SK-N-SH (cell line): ENCODE data around the gene ZBTB16. TPM values are rescaled to one million over a fixed set of nuclear protein-coding genes. Genes with fewer than 3 reads are reported as not detected.

ENCODE experiments used
- CTCF ChIA-PET: fragments of 300-600, 350-600 bp; formaldehyde crosslinking; extraction: SDS; loops from one replicate; lab custom pipeline; 2021; lab: Yijun Ruan, JAX
- POLR2A ChIA-PET: fragments of 350-600 bp; sonication (Branson Sonifier 250); formaldehyde crosslinking; extraction: SDS; loops from one replicate; lab custom pipeline; 2020; ENCODE audit warnings: antibody characterized with exemption, inconsistent platforms; lab: Yijun Ruan, JAX
- DNase-seq: peaks from one replicate; pipeline ENCODE4 v3.0.0; 2012
- H2AFZ ChIP-seq: fragments of 200-600 bp; sonication (generic); 2 replicates; pipeline ENCODE4 v1.8.1; 2016; ENCODE audit warnings: antibody characterized with exemption, mild to moderate bottlenecking, low read depth
- H3F3A ChIP-seq: fragments of 200-600 bp; sonication (generic); replicated peaks from 2 replicates; pipeline ENCODE3; 2016; ENCODE audit warnings: antibody characterized with exemption, mild to moderate bottlenecking; ENCODE audit not compliant: insufficient read depth
- H3K27ac ChIP-seq, 2 experiments: fragments of 200-500 bp in 1 of 2; fragments of 200-600 bp in 1 of 2; sonication (Bioruptor generic) in 1 of 2; sonication (generic), shearing (Covaris generic) in 1 of 2; 2 replicates each; pipeline versions ENCODE4 v1.5.1 to v1.6.1; 2014 to 2016; ENCODE audit warnings: low read depth in 2 of 2, inconsistent platforms in 1 of 2, low read length in 1 of 2, mild to moderate bottlenecking in 1 of 2, mixed read lengths in 1 of 2
- H3K27me3 ChIP-seq: fragments of 200-600 bp; sonication (generic), shearing (Covaris generic); 2 replicates; pipeline ENCODE4 v1.6.1; 2016; ENCODE audit warnings: mixed run types; ENCODE audit not compliant: insufficient read depth
- H3K36me3 ChIP-seq, 2 experiments: fragments of 200-500 bp in 1 of 2; fragments of 200-600 bp in 1 of 2; sonication (Bioruptor generic) in 1 of 2; sonication (generic) in 1 of 2; replicated peaks in 1 of 2; 2 replicates each; pipeline versions ENCODE3 to v1.5.1; 2014 to 2016; ENCODE audit warnings: low read length in 1 of 2, mild to moderate bottlenecking in 1 of 2; ENCODE audit not compliant: insufficient read depth in 2 of 2, control insufficient read depth in 1 of 2
- H3K4me1 ChIP-seq, 2 experiments: fragments of 200-500 bp in 1 of 2; fragments of 200-600 bp in 1 of 2; sonication (Bioruptor generic) in 1 of 2; sonication (generic), shearing (Covaris generic) in 1 of 2; 2 replicates each; pipeline versions ENCODE4 v1.5.1 to v1.6.1; 2014 to 2016; ENCODE audit warnings: low read depth in 1 of 2, low read length in 1 of 2, mixed run types in 1 of 2; ENCODE audit not compliant: insufficient read depth in 2 of 2, control insufficient read depth in 1 of 2
- H3K4me2 ChIP-seq: fragments of 200-600 bp; sonication (generic), shearing (Covaris generic); 2 replicates; pipeline ENCODE4 v1.6.1; 2017; ENCODE audit warnings: mixed run types
- H3K4me3 ChIP-seq, 2 experiments: fragments of 200-500 bp in 1 of 2; fragments of 200-600 bp in 1 of 2; sonication (Bioruptor generic) in 1 of 2; sonication (generic), shearing (Covaris generic) in 1 of 2; 2 replicates each; pipeline versions ENCODE4 v1.5.1 to v1.8.1; 2014 to 2016; ENCODE audit warnings: low read depth in 2 of 2, inconsistent platforms in 1 of 2, low read length in 1 of 2, mild to moderate bottlenecking in 1 of 2, mixed read lengths in 1 of 2, moderate library complexity in 1 of 2
- H3K79me2 ChIP-seq: fragments of 200-600 bp; sonication (generic); 2 replicates; pipeline ENCODE4 v1.8.1; 2017; ENCODE audit warnings: mild to moderate bottlenecking; ENCODE audit not compliant: insufficient read depth
- H3K9ac ChIP-seq: fragments of 200-600 bp; sonication (generic); 2 replicates; pipeline ENCODE4 v1.6.1; 2017; ENCODE audit warnings: mixed run types
- H3K9me2 ChIP-seq: fragments of 200-600 bp; sonication (generic); 2 replicates; pipeline ENCODE4 v1.6.1; 2017; ENCODE audit warnings: mixed run types
- H3K9me3 ChIP-seq: fragments of 200-600 bp; sonication (generic); 2 replicates; pipeline ENCODE4 v1.6.1; 2017; ENCODE audit warnings: mixed run types, mild to moderate bottlenecking, moderate library complexity
- H4K20me1 ChIP-seq: fragments of 200-600 bp; sonication (generic); 2 replicates; pipeline ENCODE4 v1.6.1; 2017; ENCODE audit warnings: mild to moderate bottlenecking, mixed run types; ENCODE audit not compliant: insufficient read depth
- CHD2 ChIP-seq: fragments of 150-350 bp; IDR thresholded peaks from 2 replicates; pipeline ENCODE4 v1.6.1; 2018; ENCODE audit warnings: low read length; ENCODE audit not compliant: partially characterized antibody
- ELF1 ChIP-seq: IDR thresholded peaks from 2 replicates; pipeline ENCODE4 v1.4.0; 2012
- EZH2phosphoT487 ChIP-seq: fragments of 200-600 bp; sonication (generic); IDR thresholded peaks from 2 replicates; pipeline ENCODE4 v1.6.1; 2017; ENCODE audit warnings: low read depth, mixed run types, mild to moderate bottlenecking, antibody characterized with exemption, moderate library complexity, borderline replicate concordance
- FOSL2 ChIP-seq: IDR thresholded peaks from 2 replicates; pipeline ENCODE4 v1.4.0; 2012; ENCODE audit warnings: low read depth, mild to moderate bottlenecking, moderate library complexity, borderline replicate concordance
- GATA2 ChIP-seq: sonication (generic); formaldehyde crosslinking; IDR thresholded peaks from 2 replicates; pipeline ENCODE4 v1.5.0; 2020; ENCODE audit warnings: mild to moderate bottlenecking, missing genetic modification reagents
- JUND ChIP-seq: IDR thresholded peaks from 2 replicates; pipeline ENCODE4 v1.4.0; 2012
- RAD21 ChIP-seq: IDR thresholded peaks from 2 replicates; pipeline ENCODE4 v1.6.1; 2012; ENCODE audit warnings: mild to moderate bottlenecking, low read length
- RCOR1 ChIP-seq: fragments of 150-350 bp; IDR thresholded peaks from 2 replicates; pipeline ENCODE4 v1.6.1; 2017; ENCODE audit warnings: antibody characterized with exemption, low read length
- RFX5 ChIP-seq: IDR thresholded peaks from 2 replicates; pipeline ENCODE4 v1.6.1; 2012; ENCODE audit warnings: mild to moderate bottlenecking, improper control_type of control experiment, low read length
- RXRA ChIP-seq: IDR thresholded peaks from 2 replicates; pipeline ENCODE4 v1.4.0; 2012; ENCODE audit warnings: low read depth, mild to moderate bottlenecking, borderline replicate concordance
- SIN3A ChIP-seq: IDR thresholded peaks from 2 replicates; pipeline ENCODE4 v1.6.1; 2012; ENCODE audit warnings: low read depth, mild to moderate bottlenecking, low read length, moderate library complexity, borderline replicate concordance
- SMC3 ChIP-seq: IDR thresholded peaks from 2 replicates; pipeline ENCODE4 v1.6.1; 2012; ENCODE audit warnings: low read depth, low read length, improper control_type of control experiment
- TEAD4 ChIP-seq: IDR thresholded peaks from 2 replicates; pipeline ENCODE4 v1.4.0; 2012; ENCODE audit warnings: mild to moderate bottlenecking, borderline replicate concordance; ENCODE audit not compliant: insufficient read depth
- WGBS: methylation state at CpG from one replicate; pipeline ENCODE4 v1.1.6; 2017; ENCODE audit warnings: low lambda C conversion rate; 5-methylcytosine and 5-hydroxymethylcytosine counted together
- polyA plus RNA-seq, 3 experiments: library from polyadenylated mRNA; depleted of rRNA; stranded (reverse); fragments of >200 nt; gene quantifications; 2 replicates each; pipeline ENCODE4 v1.2.3, GENCODE V29; 2012
- TF ChIP-seq, protein P1 (sequence below): IDR thresholded peaks from 2 replicates; pipeline ENCODE4 v1.4.0; 2012; ENCODE audit warnings: low read depth, borderline replicate concordance
- TF ChIP-seq, protein P2 (sequence below): fragments of 200-600 bp; sonication (generic); IDR thresholded peaks from 2 replicates; pipeline ENCODE4 v1.6.1; 2017; ENCODE audit warnings: antibody characterized with exemption, mild to moderate bottlenecking, moderate library complexity
- TF ChIP-seq, protein P3 (sequence below): IDR thresholded peaks from 2 replicates; pipeline ENCODE4 v1.4.0; 2012; ENCODE audit warnings: low read depth
- TF ChIP-seq, protein P4 (sequence below): fragments of 150-350 bp; IDR thresholded peaks from 2 replicates; pipeline ENCODE4 v1.6.1; 2017; ENCODE audit warnings: antibody characterized with exemption, low read length, low read depth, borderline replicate concordance
- TF ChIP-seq, protein P5 (sequence below): IDR thresholded peaks from 2 replicates; pipeline ENCODE4; 2012
- TF ChIP-seq, protein P6 (sequence below): IDR thresholded peaks from 2 replicates; pipeline ENCODE4 v1.6.1; 2012; ENCODE audit warnings: mild to moderate bottlenecking, low read depth, low read length, moderate library complexity

ZBTB16 gene
- polyA plus RNA-seq, 1 of the 3 experiments (the other 2 are of a cell fraction), result not detected

DNA sequence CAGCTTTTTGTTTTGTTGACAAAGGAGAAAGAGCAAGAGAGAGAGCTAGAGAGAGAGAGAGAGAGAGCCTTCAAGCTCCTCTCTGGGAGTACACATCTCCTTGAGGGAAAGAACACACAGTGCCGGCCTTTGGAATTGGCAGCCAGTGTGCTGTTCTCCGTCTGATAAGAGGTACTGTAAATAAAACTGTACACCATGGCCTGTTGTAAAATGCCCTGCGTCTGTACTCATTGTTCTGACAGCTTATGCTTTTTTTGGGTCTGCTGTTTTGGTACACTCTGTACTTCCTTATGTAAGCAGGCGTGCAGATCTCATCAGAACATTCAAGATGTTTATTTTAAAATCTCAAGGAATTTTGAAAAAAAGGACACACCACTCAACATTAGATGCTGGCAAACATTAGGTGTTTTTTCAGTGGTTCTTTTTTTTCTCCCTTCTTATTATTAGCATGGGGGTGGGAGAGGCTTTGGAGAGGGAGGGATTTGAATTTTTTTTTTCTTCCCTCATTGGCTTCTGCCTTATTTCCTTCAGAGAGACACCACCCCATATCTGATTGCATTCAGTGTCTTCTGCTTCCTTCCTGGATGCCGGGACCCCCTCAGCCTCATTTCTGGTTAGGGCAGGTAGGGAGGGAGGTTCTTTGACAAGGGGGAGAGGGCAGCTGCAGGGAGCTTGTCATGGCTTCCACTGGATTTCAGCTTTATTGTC lies 119.9 kb downstream of the ZBTB16 start (continued):
- TF ChIP-seq, protein P1, sequence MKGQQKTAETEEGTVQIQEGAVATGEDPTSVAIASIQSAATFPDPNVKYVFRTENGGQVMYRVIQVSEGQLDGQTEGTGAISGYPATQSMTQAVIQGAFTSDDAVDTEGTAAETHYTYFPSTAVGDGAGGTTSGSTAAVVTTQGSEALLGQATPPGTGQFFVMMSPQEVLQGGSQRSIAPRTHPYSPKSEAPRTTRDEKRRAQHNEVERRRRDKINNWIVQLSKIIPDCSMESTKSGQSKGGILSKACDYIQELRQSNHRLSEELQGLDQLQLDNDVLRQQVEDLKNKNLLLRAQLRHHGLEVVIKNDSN, result no peak
- TF ChIP-seq SMC3 (no peak), FOSL2 (no peak)

DNA sequence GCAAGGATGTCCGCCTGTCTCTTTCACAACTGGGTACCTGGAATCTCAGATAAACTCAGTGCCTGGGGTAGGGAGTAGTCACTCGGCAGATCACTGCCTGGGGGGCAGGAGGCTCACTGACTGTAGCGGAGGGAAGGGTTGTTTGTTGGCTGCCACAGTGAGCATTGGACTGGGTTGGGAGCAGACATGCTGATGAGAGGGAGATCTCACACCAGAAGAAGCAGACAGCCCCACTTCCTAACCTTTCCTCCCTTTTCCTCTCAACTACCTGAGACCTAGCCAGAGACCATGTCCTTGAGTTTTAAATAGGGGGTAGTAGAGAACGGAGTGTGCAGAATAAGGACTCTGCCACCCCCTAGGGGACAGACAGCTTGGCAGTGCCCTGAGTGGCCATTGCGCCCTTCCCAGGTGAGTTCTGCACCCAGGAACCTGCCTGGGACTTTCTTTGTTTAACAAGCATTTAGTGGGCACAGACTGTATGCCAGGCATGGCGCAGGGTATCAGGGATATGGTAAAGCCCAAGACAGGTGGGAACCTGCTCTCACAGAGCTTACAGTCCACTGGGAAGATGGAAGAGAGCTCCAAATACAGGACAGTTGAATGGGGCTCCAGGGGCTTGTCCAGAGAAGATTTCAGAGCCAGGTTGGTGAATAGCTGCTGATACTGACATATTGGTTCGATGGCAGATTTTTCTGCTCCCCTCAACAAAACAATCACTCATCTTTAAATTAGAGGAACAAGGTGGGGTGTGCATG lies 121.0 kb downstream of the ZBTB16 start:
- no peaks in the 10 kb centered on the region for H4K20me1 ChIP-seq
- no peaks in the 10 kb centered on the region for H3F3A ChIP-seq
- no peaks in the 10 kb centered on the region for H3K79me2 ChIP-seq
- no peaks in the 10 kb centered on the region for H3K9me3 ChIP-seq
- H3K27me3 ChIP-seq, result peaks cover 6% of the 10 kb centered on the region; the same call in 1 of the 2 replicates
- 44% methylated on average over 3 of the region's 7 CpGs for WGBS
- H3K4me3 ChIP-seq, result no peak overlapping the region
- no peak overlapping the region for H3K9ac ChIP-seq
- H3K36me3 ChIP-seq, result no peaks in the 10 kb centered on the region
- H3K4me2 ChIP-seq, result no peak overlapping the region
- DNase-seq, result peak; percentile 61
- CTCF ChIA-PET, result interaction anchor here (0.6 to 13.0 kb wide), 23 partner anchors 8 to 284 kb away, joined by 3 to 93 read pairs (median 5); no protein-coding TSS in a partner anchor
- no peaks in the 10 kb centered on the region for H3K4me1 ChIP-seq
- no peak overlapping the region for H2AFZ ChIP-seq
- no peaks in the 10 kb centered on the region for H3K9me2 ChIP-seq
- no peak overlapping the region for H3K27ac ChIP-seq
- POLR2A ChIA-PET, result no interaction called here
- TF ChIP-seq RXRA, result no peak
- TF ChIP-seq, protein P2, sequence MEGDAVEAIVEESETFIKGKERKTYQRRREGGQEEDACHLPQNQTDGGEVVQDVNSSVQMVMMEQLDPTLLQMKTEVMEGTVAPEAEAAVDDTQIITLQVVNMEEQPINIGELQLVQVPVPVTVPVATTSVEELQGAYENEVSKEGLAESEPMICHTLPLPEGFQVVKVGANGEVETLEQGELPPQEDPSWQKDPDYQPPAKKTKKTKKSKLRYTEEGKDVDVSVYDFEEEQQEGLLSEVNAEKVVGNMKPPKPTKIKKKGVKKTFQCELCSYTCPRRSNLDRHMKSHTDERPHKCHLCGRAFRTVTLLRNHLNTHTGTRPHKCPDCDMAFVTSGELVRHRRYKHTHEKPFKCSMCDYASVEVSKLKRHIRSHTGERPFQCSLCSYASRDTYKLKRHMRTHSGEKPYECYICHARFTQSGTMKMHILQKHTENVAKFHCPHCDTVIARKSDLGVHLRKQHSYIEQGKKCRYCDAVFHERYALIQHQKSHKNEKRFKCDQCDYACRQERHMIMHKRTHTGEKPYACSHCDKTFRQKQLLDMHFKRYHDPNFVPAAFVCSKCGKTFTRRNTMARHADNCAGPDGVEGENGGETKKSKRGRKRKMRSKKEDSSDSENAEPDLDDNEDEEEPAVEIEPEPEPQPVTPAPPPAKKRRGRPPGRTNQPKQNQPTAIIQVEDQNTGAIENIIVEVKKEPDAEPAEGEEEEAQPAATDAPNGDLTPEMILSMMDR, result peak; percentile 43
- TF ChIP-seq CHD2, result no peak
- TF ChIP-seq, protein P3, sequence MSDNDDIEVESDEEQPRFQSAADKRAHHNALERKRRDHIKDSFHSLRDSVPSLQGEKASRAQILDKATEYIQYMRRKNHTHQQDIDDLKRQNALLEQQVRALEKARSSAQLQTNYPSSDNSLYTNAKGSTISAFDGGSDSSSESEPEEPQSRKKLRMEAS, result no peak
- no peak for TF ChIP-seq RFX5
- TF ChIP-seq, protein P4, sequence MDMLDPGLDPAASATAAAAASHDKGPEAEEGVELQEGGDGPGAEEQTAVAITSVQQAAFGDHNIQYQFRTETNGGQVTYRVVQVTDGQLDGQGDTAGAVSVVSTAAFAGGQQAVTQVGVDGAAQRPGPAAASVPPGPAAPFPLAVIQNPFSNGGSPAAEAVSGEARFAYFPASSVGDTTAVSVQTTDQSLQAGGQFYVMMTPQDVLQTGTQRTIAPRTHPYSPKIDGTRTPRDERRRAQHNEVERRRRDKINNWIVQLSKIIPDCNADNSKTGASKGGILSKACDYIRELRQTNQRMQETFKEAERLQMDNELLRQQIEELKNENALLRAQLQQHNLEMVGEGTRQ, result no peak
- no peak for TF ChIP-seq GATA2 (CRISPR knock-in tag)
- TF ChIP-seq ELF1, result no peak
- no peak for TF ChIP-seq RCOR1
- peak; percentile 73 for TF ChIP-seq RAD21
- TF ChIP-seq SIN3A, result no peak
- TF ChIP-seq EZH2phosphoT487, result no peak
- TF ChIP-seq SMC3, result peak; percentile 57; the same call in 1 of the 2 replicates
- TF ChIP-seq JUND, result no peak
- TF ChIP-seq, protein P5, sequence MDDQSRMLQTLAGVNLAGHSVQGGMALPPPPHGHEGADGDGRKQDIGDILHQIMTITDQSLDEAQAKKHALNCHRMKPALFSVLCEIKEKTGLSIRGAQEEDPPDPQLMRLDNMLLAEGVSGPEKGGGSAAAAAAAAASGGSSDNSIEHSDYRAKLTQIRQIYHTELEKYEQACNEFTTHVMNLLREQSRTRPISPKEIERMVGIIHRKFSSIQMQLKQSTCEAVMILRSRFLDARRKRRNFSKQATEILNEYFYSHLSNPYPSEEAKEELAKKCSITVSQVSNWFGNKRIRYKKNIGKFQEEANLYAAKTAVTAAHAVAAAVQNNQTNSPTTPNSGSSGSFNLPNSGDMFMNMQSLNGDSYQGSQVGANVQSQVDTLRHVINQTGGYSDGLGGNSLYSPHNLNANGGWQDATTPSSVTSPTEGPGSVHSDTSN, result no peak
- no peak for TF ChIP-seq TEAD4
- TF ChIP-seq, protein P6, sequence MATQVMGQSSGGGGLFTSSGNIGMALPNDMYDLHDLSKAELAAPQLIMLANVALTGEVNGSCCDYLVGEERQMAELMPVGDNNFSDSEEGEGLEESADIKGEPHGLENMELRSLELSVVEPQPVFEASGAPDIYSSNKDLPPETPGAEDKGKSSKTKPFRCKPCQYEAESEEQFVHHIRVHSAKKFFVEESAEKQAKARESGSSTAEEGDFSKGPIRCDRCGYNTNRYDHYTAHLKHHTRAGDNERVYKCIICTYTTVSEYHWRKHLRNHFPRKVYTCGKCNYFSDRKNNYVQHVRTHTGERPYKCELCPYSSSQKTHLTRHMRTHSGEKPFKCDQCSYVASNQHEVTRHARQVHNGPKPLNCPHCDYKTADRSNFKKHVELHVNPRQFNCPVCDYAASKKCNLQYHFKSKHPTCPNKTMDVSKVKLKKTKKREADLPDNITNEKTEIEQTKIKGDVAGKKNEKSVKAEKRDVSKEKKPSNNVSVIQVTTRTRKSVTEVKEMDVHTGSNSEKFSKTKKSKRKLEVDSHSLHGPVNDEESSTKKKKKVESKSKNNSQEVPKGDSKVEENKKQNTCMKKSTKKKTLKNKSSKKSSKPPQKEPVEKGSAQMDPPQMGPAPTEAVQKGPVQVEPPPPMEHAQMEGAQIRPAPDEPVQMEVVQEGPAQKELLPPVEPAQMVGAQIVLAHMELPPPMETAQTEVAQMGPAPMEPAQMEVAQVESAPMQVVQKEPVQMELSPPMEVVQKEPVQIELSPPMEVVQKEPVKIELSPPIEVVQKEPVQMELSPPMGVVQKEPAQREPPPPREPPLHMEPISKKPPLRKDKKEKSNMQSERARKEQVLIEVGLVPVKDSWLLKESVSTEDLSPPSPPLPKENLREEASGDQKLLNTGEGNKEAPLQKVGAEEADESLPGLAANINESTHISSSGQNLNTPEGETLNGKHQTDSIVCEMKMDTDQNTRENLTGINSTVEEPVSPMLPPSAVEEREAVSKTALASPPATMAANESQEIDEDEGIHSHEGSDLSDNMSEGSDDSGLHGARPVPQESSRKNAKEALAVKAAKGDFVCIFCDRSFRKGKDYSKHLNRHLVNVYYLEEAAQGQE, result no peak
